A549 treated with GW870086 at 1 μM for 4 hours (cell line): ENCODE data around the gene CCDC8. TPM values are rescaled to one million over a fixed set of nuclear protein-coding genes. Genes with fewer than 3 reads are reported as not detected.

Experiments used
- total RNA-seq: library from RNA; stranded (reverse); fragments of 200-300 nt; extraction: Qiagen RNA extraction; gene quantifications from 5 replicates; pipeline ENCODE4 v1.2.3, GENCODE V29; 2022; ENCODE audit warnings: low read depth

CCDC8 gene, protein sequence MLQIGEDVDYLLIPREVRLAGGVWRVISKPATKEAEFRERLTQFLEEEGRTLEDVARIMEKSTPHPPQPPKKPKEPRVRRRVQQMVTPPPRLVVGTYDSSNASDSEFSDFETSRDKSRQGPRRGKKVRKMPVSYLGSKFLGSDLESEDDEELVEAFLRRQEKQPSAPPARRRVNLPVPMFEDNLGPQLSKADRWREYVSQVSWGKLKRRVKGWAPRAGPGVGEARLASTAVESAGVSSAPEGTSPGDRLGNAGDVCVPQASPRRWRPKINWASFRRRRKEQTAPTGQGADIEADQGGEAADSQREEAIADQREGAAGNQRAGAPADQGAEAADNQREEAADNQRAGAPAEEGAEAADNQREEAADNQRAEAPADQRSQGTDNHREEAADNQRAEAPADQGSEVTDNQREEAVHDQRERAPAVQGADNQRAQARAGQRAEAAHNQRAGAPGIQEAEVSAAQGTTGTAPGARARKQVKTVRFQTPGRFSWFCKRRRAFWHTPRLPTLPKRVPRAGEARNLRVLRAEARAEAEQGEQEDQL
- not detected in 5 replicates for total RNA-seq

GRCh38 chr19:46413262-46414031 lies at the start of gene CCDC8:
Gene CCDC8 (minus strand): TSS chr19:46413564. CDS start chr19:46412810, 754 bp downstream.

DNA sequence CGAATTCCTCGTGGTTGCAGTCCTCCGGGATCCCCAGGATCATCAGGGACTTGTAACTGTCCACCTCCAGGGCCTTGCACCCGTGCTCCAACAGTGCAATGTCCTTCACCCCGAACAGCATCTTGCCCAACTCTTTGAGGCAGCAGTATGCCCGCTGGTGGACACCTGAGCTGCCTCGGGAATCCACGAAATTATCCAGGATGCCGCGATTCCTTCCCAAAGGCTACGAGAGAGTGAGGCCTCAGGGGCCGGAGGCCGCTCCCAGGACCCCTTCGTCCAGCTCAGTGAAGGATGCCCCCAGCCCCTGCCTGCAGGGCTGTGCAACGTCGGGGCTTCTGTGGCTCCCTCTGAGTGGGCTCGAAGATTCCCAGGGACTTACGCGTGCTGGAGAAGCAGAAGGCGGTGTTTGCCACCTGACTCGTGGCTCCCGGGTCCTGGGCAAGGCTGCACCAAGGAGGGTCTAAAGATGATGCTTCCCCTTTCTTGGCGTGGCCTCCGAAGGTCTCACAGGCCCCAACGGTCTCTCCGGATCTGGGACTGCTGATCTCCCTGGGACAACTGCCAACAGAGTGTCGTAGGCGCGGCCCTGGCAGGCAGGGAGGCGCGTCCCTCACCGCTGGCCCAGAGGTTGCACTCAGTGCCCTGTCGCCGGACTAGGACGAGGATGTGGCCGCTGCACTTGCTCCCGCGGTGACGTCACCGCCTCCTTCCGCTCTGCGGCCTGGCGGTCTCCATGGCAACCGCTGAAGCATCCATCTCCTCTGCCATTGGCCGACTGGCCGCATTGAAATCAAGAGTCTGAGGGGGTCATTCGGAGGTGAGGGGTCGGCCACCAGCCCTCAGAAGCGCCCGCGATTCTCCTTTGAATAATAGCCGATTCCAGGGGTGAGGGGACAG lies 15.1 kb upstream of the CCDC8 start, which contains the start of gene PNMA8C:
Gene PNMA8C (minus strand): TSS at position 698 of the 897 bp plus-strand sequence. CDS start 577 bp downstream, at position 121.

Other genes starting within 250 kb of the CCDC8 start
- 2.0 to 3.8 TPM (median 2.6 TPM) in 5 replicates for gene IGFL1, start 183.8 kb downstream of the CCDC8 start, total RNA-seq
- gene HIF3A, start 116.5 kb downstream of the CCDC8 start, total RNA-seq: not detected in 5 replicates
- gene PPP5C, start 66.5 kb downstream of the CCDC8 start, total RNA-seq: 78.4 to 84.7 TPM (median 83.1 TPM) in 5 replicates
- not detected in 5 replicates for gene PNMA8C, start 15.4 kb upstream of the CCDC8 start, total RNA-seq
- gene PNMA8A, start 58.0 kb upstream of the CCDC8 start, total RNA-seq: 9.3 to 10.4 TPM (median 10.0 TPM) in 5 replicates
- gene PNMA8B, start 82.3 kb upstream of the CCDC8 start, total RNA-seq: not detected in 5 replicates
- gene CALM3, start 187.8 kb upstream of the CCDC8 start, total RNA-seq: 195 to 247 TPM (median 227 TPM) in 5 replicates
- gene PTGIR, start 211.5 kb upstream of the CCDC8 start, total RNA-seq: 0.15 to 0.27 TPM in 2 of 5 replicates, not detected in the others
- gene GNG8, start 222.6 kb upstream of the CCDC8 start, total RNA-seq: not detected in 5 replicates
- 0.15 to 0.26 TPM (median 0.22 TPM) in 5 replicates for gene DACT3, start 247.6 kb upstream of the CCDC8 start, total RNA-seq